ENCODE measurements around the gene DNAH1. TPM values are rescaled to one million over a fixed set of nuclear protein-coding genes. Genes with fewer than 3 reads are reported as not detected.

DNAH1 gene
- total RNA-seq, 1 donor from 2014 or later: 3.3 TPM

- no peak for DNase-seq (ENCODE audit: low spot score)
- Mint-ChIP-seq H3K27me3 (ENCODE audit: unreplicated experiment) (peaks cover 7% of the 10 kb centered on the region), H3K4me3 (ENCODE audit: unreplicated experiment) (no peak overlapping the region), H3K27ac (ENCODE audit: unreplicated experiment) (no peak overlapping the region), H3K4me1 (ENCODE audit: unreplicated experiment) (peaks cover 32% of the 10 kb centered on the region), H3K36me3 (ENCODE audit: low read depth, unreplicated experiment) (peaks cover 4% of the 10 kb centered on the region), H3K9me3 (ENCODE audit: unreplicated experiment) (no peaks in the 10 kb centered on the region)
- no peak for TF ChIP-seq CTCF (IDR thresholded peaks at IDR 0.05; ENCODE audit: unreplicated experiment)
These were observed 104.3 kb downstream of the DNAH1 start for GRCh38 chr3:52420388-52420787.

GRCh38 chr3:52422669-52423068 is 106.5 kb downstream of the DNAH1 start:
- H3K4me3 Mint-ChIP-seq (ENCODE audit: unreplicated experiment): no peak overlapping the region

GRCh38 chr3:52423173-52423572 is 107.1 kb downstream of the DNAH1 start:
- Mint-ChIP-seq H3K4me1 (ENCODE audit: unreplicated experiment) (peaks cover 39% of the 10 kb centered on the region), H3K27me3 (ENCODE audit: unreplicated experiment) (peaks cover 11% of the 10 kb centered on the region), H3K36me3 (ENCODE audit: low read depth, unreplicated experiment) (peaks cover 4% of the 10 kb centered on the region), H3K4me3 (ENCODE audit: unreplicated experiment) (no peak overlapping the region), H3K9me3 (ENCODE audit: unreplicated experiment) (no peaks in the 10 kb centered on the region), H3K27ac (ENCODE audit: unreplicated experiment) (no peak overlapping the region)
- DNase-seq (ENCODE audit: low spot score): no peak
- no peak for TF ChIP-seq CTCF (IDR thresholded peaks at IDR 0.05; ENCODE audit: unreplicated experiment)

More at GRCh38 chr3:52422669-52423068, 106.5 kb downstream of the DNAH1 start:
- peaks cover 11% of the 10 kb centered on the region for H3K27me3 Mint-ChIP-seq (ENCODE audit: unreplicated experiment)
- H3K4me1 Mint-ChIP-seq (ENCODE audit: unreplicated experiment): peaks cover 34% of the 10 kb centered on the region
- peaks cover 4% of the 10 kb centered on the region for H3K36me3 Mint-ChIP-seq (ENCODE audit: low read depth, unreplicated experiment)
- no peaks in the 10 kb centered on the region for H3K9me3 Mint-ChIP-seq (ENCODE audit: unreplicated experiment)
- H3K27ac Mint-ChIP-seq (ENCODE audit: unreplicated experiment): no peak overlapping the region
- no peak for TF ChIP-seq CTCF (IDR thresholded peaks at IDR 0.05; ENCODE audit: unreplicated experiment)
- DNase-seq (ENCODE audit: low spot score): no peak

GRCh38 chr3:52428151-52429005 is 112.3 kb downstream of the DNAH1 start:
- Mint-ChIP-seq H3K9me3 (ENCODE audit: unreplicated experiment) (no peaks in the 10 kb centered on the region), H3K4me1 (ENCODE audit: unreplicated experiment) (peaks cover 71% of the 10 kb centered on the region), H3K27ac (ENCODE audit: unreplicated experiment) (peak overlapping the region; percentile 100), H3K4me3 (ENCODE audit: unreplicated experiment) (peak overlapping the region; percentile 44), H3K36me3 (ENCODE audit: low read depth, unreplicated experiment) (peaks cover 14% of the 10 kb centered on the region), H3K27me3 (ENCODE audit: unreplicated experiment) (peaks cover 12% of the 10 kb centered on the region)
- peak; percentile 56 for DNase-seq (ENCODE audit: low spot score)
- peak; percentile 57 for TF ChIP-seq CTCF (IDR thresholded peaks at IDR 0.05; ENCODE audit: unreplicated experiment)

- Mint-ChIP-seq H3K9me3 (ENCODE audit: unreplicated experiment) (no peaks in the 10 kb centered on the region), H3K27me3 (ENCODE audit: unreplicated experiment) (peaks cover 12% of the 10 kb centered on the region)
- TF ChIP-seq CTCF (IDR thresholded peaks at IDR 0.05; ENCODE audit: unreplicated experiment): no peak
These were observed 112.9 kb downstream of the DNAH1 start for GRCh38 chr3:52429031-52429430.

More at GRCh38 chr3:52429031-52429430, 112.9 kb downstream of the DNAH1 start:
- Mint-ChIP-seq H3K4me3 (ENCODE audit: unreplicated experiment) (no peak overlapping the region), H3K36me3 (ENCODE audit: low read depth, unreplicated experiment) (peaks cover 19% of the 10 kb centered on the region), H3K27ac (ENCODE audit: unreplicated experiment) (peak overlapping the region; percentile 100), H3K4me1 (ENCODE audit: unreplicated experiment) (peaks cover 72% of the 10 kb centered on the region)
- DNase-seq (ENCODE audit: low spot score): no peak

All from endothelial cell (in vitro differentiated cells).